KMS-11 (cell line): ENCODE results near the gene TSC22D2.
A peak's percentile ranks its signal among the peaks of the same experiment; 100 is the strongest.

ENCODE experiments used
- H2AFZ ChIP-seq: fragments of 200-600 bp; sonication (generic); 2 replicates; pipeline ENCODE4 v1.6.1; 2016; ENCODE audit warnings: antibody characterized with exemption, mixed run types, low read depth
- H3K27ac ChIP-seq: fragments of 200-600 bp; sonication (generic); 2 replicates; pipeline ENCODE4 v1.6.1; 2016; ENCODE audit warnings: mild to moderate bottlenecking, mixed run types
- H3K27me3 ChIP-seq: fragments of 200-600 bp; sonication (generic); 2 replicates; pipeline ENCODE4 v1.6.1; 2017; ENCODE audit warnings: mild to moderate bottlenecking, low read depth, mixed run types, moderate library complexity; ENCODE audit not compliant: insufficient read depth
- H3K36me3 ChIP-seq: fragments of 200-600 bp; sonication (generic); 2 replicates; pipeline ENCODE4 v1.6.1; 2017; ENCODE audit warnings: mild to moderate bottlenecking, mixed run types; ENCODE audit not compliant: insufficient read depth
- H3K4me1 ChIP-seq: fragments of 200-600 bp; sonication (generic); 2 replicates; pipeline ENCODE4 v1.6.1; 2016; ENCODE audit warnings: mild to moderate bottlenecking, low read depth, mixed run types; ENCODE audit not compliant: poor library complexity, severe bottlenecking
- H3K4me2 ChIP-seq: fragments of 200-600 bp; sonication (generic); 2 replicates; pipeline ENCODE4 v1.7.0; 2016; ENCODE audit warnings: mild to moderate bottlenecking, mixed run types
- H3K4me3 ChIP-seq: fragments of 200-600 bp; sonication (generic); IDR thresholded peaks from 2 replicates; pipeline ENCODE4 v1.6.1; 2017; ENCODE audit warnings: low read depth, low read length, mixed read lengths; ENCODE audit not compliant: insufficient read depth
- H3K79me2 ChIP-seq: fragments of 200-600 bp; sonication (generic); 2 replicates; pipeline ENCODE4 v1.6.1; 2016; ENCODE audit warnings: low read depth, mixed run types; ENCODE audit not compliant: insufficient read depth
- H3K9ac ChIP-seq: fragments of 200-600 bp; sonication (generic); 2 replicates; pipeline ENCODE4 v1.6.1; 2016; ENCODE audit warnings: mild to moderate bottlenecking, mixed run types
- H4K20me1 ChIP-seq: fragments of 200-600 bp; sonication (generic); 2 replicates; pipeline ENCODE4 v1.6.1; 2016; ENCODE audit warnings: mild to moderate bottlenecking, mixed run types; ENCODE audit not compliant: insufficient read depth
- TF ChIP-seq, protein P1 (sequence below): fragments of 200-600 bp; sonication (generic); conservative IDR thresholded peaks from 2 replicates; pipeline ENCODE4 v1.6.1; 2017; ENCODE audit warnings: low read depth, mild to moderate bottlenecking, antibody characterized with exemption, low read length, moderate library complexity, mixed read lengths

Gene TSC22D2

DNA sequence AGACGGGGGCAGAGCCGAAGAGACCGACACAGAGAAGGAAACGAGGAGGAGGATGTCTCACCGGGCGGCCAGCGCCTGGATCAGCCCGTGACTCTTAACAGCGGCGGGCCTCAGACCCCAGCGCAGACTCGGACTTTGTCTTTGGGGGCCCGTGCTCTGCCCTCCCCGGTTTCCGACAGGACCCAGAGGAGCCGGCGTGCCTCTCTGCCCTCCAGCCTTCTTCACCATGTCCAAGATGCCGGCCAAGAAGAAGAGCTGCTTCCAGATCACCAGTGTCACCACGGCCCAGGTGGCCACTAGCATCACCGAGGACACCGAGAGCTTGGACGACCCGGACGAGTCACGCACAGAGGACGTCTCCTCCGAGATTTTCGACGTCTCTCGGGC lies 1.0 kb downstream of the TSC22D2 start:
- peaks cover 53% of the 10 kb centered on the region for H3K79me2 ChIP-seq
- H3K27me3 ChIP-seq = no peaks in the 10 kb centered on the region

DNA sequence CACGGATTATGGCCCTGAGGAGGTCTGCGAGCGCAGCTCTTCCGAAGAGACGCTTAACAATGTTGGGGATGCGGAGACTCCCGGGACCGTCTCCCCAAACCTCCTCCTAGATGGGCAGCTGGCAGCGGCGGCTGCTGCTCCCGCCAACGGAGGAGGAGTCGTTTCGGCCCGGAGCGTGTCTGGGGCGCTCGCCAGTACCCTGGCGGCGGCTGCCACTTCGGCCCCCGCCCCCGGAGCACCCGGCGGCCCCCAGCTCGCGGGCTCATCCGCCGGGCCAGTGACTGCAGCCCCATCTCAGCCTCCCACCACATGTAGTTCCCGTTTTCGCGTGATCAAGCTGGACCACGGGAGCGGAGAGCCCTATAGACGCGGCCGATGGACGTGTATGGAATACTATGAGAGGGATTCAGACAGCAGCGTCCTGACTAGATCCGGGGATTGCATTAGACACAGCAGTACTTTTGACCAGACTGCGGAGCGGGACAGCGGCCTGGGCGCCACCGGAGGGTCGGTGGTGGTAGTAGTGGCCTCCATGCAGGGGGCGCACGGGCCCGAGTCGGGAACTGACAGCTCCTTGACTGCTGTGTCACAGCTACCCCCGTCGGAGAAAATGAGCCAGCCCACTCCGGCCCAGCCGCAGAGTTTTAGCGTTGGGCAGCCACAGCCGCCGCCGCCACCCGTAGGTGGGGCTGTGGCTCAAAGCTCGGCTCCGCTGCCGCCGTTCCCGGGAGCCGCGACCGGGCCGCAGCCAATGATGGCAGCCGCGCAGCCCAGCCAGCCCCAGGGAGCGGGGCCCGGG lies 1.6 kb downstream of the TSC22D2 start:
- Histone ChIP-seq H3K27me3 (no peaks in the 10 kb centered on the region), H3K4me2 (peak overlapping the region; percentile 67), H4K20me1 (peaks cover 40% of the 10 kb centered on the region), H3K4me3 (peak overlapping the region; percentile 59), H3K4me1 (peaks cover 34% of the 10 kb centered on the region), H3K36me3 (no peaks in the 10 kb centered on the region), H3K27ac (peak overlapping the region; percentile 97), H2AFZ (peak overlapping the region; percentile 84; the same call in 1 of the 2 replicates), H3K79me2 (peaks cover 59% of the 10 kb centered on the region), H3K9ac (peak overlapping the region; percentile 85)
- TF ChIP-seq, protein P1, sequence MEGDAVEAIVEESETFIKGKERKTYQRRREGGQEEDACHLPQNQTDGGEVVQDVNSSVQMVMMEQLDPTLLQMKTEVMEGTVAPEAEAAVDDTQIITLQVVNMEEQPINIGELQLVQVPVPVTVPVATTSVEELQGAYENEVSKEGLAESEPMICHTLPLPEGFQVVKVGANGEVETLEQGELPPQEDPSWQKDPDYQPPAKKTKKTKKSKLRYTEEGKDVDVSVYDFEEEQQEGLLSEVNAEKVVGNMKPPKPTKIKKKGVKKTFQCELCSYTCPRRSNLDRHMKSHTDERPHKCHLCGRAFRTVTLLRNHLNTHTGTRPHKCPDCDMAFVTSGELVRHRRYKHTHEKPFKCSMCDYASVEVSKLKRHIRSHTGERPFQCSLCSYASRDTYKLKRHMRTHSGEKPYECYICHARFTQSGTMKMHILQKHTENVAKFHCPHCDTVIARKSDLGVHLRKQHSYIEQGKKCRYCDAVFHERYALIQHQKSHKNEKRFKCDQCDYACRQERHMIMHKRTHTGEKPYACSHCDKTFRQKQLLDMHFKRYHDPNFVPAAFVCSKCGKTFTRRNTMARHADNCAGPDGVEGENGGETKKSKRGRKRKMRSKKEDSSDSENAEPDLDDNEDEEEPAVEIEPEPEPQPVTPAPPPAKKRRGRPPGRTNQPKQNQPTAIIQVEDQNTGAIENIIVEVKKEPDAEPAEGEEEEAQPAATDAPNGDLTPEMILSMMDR = peak; percentile 41; the same call in 1 of the 2 replicates

More for the DNA sequence above, 1.0 kb downstream of the TSC22D2 start:
- Histone ChIP-seq H3K4me1 (peaks cover 28% of the 10 kb centered on the region), H4K20me1 (peaks cover 34% of the 10 kb centered on the region), H3K4me2 (peak overlapping the region; percentile 67), H3K4me3 (peak overlapping the region; percentile 59), H3K9ac (peak overlapping the region; percentile 85), H3K36me3 (no peaks in the 10 kb centered on the region), H3K27ac (peak overlapping the region; percentile 97), H2AFZ (peak overlapping the region; percentile 84)
- TF ChIP-seq, protein P1 = no peak

GRCh38 chr3:150410311-150411105 lies 2.4 kb downstream of the TSC22D2 start:
- peak overlapping the region; percentile 93 for H3K4me2 ChIP-seq
- peak overlapping the region; percentile 97 for H3K27ac ChIP-seq
- no peak overlapping the region for H3K4me3 ChIP-seq
- TF ChIP-seq, protein P1 = no peak
- H2AFZ ChIP-seq = no peak overlapping the region
- H3K79me2 ChIP-seq = peaks cover 67% of the 10 kb centered on the region
- H3K27me3 ChIP-seq = no peaks in the 10 kb centered on the region
- no peaks in the 10 kb centered on the region for H3K36me3 ChIP-seq
- H4K20me1 ChIP-seq = peaks cover 48% of the 10 kb centered on the region
- H3K4me1 ChIP-seq = peaks cover 42% of the 10 kb centered on the region
- H3K9ac ChIP-seq = peak overlapping the region; percentile 85

DNA sequence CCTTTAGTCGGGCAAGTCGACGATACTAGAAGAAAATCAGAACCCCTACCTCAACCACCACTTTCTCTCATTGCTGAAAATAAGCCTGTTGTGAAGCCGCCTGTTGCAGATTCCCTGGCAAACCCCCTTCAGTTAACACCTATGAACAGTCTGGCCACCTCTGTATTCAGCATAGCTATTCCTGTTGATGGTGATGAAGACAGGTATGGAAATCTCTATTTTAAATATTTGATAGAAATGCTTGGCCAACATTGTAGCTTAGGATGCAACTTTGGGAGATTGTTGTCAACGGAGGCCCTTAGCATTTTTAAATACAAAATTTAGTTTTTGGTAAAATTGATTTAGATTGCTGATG lies 3.0 kb downstream of the TSC22D2 start:
- Histone ChIP-seq H4K20me1 (peaks cover 49% of the 10 kb centered on the region), H3K36me3 (no peaks in the 10 kb centered on the region), H3K27me3 (no peaks in the 10 kb centered on the region), H3K27ac (peak overlapping the region; percentile 97; the same call in 1 of the 2 replicates), H3K4me3 (no peak overlapping the region), H2AFZ (no peak overlapping the region), H3K4me2 (peak overlapping the region; percentile 93), H3K4me1 (peaks cover 44% of the 10 kb centered on the region), H3K79me2 (peaks cover 73% of the 10 kb centered on the region), H3K9ac (peak overlapping the region; percentile 85; the same call in 1 of the 2 replicates)
- TF ChIP-seq, protein P1 = no peak
